Measurements from ENCODE around the gene MMP28.
A peak's percentile ranks its signal among the peaks of the same experiment; 100 is the strongest.

Gene MMP28, protein sequence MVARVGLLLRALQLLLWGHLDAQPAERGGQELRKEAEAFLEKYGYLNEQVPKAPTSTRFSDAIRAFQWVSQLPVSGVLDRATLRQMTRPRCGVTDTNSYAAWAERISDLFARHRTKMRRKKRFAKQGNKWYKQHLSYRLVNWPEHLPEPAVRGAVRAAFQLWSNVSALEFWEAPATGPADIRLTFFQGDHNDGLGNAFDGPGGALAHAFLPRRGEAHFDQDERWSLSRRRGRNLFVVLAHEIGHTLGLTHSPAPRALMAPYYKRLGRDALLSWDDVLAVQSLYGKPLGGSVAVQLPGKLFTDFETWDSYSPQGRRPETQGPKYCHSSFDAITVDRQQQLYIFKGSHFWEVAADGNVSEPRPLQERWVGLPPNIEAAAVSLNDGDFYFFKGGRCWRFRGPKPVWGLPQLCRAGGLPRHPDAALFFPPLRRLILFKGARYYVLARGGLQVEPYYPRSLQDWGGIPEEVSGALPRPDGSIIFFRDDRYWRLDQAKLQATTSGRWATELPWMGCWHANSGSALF

DNA sequence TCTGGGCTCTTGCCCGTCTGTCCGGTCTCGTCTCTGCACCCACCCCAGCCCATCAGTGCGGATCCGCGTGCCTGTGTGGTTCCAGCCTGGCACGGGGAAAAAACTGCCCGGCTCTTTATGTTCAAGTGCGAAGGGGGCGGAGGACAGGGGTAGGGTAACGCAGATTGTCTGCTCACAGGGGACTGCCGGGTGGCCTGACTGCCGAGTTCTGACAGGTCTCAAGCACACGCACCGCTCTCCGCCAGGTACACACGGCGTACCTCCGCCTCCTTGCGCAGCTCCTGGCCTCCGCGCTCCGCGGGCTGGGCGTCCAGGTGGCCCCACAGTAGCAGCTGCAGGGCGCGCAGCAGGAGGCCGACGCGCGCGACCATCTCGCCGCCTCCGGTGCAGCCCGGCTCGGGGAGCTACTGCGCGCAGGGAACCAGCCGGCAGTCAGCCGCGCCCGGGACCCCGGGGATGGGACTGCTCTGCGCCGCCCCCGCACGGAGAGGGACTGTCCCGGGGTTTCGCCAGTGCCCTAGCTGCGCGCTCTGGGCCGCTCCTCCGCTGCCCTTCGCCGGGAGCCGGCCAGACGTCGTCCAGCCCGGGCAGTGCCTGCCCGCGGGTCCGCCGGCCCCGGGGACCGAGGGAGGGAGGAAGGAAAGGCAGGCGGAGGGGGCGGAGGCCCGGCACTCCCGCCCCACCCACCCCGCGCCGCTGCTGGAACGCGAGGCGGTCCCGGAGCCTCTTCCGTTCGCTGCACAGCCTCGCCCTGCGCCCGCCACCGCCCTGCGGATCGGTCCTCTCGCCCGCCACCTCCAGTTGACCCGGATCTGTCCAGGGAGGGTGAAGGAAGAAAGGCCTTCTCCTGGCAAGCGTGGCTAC lies at the start of gene MMP28:
MMP28 (minus strand) TSS at position 635 of the 864 bp plus-strand sequence; CDS start at position 371, 264 bp downstream.
- DNase-seq = peak; percentile 45

DNA sequence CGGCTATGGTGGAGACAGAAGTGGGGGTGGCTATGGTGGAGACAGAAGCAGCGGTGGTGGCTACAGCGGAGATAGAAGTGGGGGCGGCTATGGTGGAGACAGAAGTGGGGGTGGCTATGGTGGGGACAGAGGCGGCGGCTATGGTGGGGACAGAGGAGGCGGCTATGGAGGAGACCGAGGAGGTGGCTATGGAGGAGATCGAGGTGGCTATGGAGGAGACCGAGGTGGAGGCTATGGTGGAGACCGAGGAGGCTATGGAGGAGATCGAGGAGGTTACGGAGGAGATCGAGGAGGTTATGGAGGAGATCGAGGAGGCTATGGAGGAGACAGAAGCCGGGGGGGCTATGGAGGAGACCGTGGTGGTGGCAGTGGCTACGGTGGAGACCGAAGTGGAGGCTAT lies 49.1 kb upstream of the MMP28 start:
- DNase-seq = no peak

DNA sequence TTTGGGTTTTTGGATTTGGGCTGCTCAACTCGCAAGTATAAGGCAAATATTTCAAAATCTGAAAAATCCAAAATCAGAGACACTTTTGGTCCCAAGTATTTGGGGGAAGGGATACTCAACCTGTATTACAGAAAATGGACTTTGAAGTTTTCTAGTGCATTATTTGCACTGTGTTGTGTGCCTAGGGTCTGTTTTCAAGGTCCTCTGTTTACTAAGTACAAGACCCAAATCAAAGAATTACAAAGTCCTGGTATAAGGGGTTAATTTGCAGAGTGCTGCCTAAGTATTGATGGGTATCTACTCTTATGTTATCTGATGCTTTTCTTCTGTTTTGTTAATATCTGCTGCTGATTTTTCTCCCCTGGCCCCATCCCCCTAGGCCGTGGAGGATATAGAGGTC lies 48.3 kb upstream of the MMP28 start:
- no peak for DNase-seq

DNA sequence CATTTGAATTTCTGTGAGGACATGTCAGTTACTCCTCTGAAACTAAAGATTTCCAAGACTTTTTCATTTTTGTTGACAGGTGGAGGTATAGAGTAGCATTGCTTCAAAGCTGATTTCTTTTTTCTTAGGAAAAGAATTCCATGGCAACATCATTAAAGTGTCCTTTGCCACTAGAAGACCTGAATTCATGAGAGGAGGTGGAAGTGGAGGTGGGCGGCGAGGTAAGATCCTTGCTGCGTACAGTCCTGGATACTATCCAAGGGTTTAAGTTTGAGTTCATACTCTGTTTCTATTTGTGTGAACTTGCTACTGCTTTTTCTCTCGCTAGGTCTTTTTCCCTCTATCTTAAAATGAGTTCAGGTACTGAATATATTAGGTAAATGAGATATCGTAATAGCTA lies 46.8 kb upstream of the MMP28 start:
- DNase-seq = no peak

DNA sequence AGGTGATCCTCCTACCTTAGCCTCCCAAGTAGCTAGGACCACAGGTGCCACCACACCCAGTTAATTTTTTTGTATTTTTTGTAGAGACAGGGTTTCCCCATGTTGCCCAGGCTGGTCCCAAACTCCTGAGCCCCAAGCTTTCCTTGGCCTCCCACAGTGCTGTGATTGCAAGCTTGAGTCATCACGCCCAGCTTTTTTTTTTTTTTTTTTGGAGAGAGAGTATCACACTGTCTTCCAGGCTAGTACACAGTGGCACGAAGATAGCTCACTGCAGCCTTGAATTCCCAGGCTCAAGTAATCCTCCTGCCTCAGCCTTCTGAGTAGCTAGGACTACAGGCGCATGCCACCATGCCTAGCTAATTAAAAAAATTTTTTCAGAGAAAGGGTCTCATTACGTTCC lies 46.1 kb upstream of the MMP28 start:
- no peak for DNase-seq

DNA sequence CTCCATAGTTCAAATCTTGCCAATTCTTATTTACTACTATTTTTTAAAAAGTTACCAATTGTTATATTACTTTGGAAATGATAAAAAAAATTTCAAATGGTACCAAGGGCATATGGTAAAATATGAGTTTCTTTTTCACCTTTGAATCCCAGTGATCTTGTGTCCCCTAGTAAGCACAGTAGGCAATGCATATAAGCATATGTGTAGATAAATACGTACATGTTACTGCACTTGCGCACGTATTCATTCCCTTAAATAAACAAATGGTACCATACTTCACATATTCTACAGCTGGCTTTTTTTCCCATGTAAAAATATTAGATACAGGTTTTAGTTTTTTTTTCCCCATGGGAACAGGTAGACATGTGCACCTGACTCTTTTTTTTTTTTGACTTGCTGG lies 45.7 kb upstream of the MMP28 start:
- no peak for DNase-seq

DNA sequence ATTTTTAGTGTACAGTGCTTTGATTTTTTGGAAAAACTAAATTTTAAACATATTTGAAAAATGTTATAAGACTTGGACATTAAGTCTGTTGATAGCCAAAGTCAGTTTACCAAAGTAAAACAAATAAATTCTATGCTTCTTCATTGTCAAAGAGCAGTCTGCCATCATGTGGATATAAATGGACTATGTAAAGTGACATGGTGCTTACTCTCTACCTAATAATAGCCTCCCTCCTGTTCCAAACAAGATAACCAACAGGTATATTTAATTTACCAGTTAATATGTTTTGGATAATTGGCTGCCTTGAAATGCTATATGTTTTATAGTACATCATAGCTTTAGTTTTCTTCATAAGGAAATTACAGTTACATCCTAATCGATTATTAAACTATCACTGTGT lies 29.8 kb upstream of the MMP28 start:
- DNase-seq = no peak

DNA sequence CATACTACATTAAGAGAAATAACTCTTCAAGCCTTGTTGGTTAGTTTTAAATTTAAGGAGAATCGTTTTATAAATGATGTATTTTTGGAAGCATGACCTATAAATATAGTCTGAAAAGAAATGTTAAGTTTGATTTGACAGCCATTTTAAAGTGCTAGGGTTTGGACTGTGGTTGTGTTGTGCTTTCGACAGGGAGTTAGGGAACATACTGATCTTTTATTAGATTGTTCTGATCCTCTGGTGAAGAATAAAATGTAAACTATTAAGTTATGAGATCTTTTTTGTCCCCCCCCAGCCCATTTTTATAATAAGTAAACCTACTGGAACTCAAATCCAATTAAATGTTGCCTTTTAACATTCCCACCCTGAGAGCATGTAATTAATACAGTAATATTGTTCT lies 25.9 kb upstream of the MMP28 start:
- DNase-seq = no peak

DNA sequence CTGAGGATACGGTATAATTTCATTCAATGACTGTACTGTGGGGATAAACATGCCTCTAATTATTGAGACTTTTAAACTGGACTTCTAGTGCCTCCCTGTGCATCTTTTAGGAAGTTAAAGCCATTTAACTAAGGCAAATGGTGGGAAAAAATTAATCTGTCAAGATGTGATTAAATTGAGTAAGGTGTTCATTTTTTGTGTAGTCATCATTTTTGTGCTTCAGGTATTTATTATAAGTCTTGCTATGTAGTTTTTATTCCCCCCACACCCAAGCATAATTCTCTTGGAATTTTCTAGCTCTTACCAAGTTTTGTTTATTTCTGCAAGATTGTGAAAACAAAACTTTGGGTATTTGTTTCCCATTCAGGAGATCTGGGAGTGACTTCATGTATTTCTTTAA lies 24.0 kb upstream of the MMP28 start:
- no peak for DNase-seq

DNA sequence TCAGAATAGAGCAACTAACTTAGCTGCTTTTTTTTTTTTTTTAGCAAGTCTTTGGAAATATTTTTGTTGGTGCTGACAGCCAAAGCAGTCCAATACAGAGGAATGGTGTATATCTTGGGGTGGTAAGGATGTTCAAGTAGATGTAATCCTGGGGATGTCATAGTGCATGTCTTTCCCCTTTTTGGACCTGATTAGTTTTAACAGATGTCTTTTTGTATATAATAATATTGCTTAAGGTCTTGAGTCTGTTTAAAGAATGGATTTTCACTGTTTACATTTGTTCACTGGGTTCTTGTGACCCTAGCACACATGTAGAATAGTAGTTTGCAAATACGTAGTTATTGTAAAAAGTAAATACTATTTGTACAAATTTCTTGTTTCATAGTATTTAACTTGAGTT lies 21.8 kb upstream of the MMP28 start:
- no peak for DNase-seq

DNA sequence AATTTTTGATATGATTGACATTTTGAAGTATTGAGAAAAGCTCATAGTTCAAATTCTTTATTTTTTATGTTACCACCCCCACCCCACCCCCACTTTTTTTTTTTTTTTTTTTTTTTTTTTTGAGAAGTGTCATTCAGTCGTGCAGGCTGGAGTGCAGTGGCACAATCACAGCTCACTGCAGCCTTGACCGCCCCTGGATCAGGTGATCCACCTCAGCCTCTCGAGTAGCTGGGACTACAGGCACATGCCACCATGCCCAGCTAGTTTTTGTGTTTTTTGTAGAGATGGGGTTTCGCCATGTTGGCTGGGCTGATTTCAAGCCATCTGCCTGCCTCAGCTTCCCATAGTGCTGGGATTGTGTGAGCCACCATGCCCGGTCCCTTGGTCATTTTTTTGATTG lies 21.3 kb upstream of the MMP28 start:
- DNase-seq = no peak

DNA sequence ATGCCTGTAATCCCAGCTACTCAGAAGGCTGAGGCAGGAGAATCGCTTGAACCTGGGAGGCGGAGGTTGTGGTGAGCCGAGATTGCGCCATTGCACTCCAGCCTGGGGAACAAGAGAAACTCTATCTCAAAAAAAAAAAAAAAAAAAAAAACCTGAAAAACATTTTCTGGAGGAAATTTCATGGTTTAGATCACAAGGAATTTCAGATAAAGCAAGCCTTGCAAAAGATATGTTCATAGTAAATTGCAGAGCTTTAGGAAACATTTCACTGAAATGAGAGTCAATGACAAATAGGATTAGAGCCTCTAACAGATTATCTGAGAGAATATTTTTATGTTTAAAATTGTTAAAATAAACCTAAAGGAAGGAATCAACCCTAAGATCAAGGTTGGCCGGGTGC lies 17.0 kb upstream of the MMP28 start:
- DNase-seq = no peak

DNA sequence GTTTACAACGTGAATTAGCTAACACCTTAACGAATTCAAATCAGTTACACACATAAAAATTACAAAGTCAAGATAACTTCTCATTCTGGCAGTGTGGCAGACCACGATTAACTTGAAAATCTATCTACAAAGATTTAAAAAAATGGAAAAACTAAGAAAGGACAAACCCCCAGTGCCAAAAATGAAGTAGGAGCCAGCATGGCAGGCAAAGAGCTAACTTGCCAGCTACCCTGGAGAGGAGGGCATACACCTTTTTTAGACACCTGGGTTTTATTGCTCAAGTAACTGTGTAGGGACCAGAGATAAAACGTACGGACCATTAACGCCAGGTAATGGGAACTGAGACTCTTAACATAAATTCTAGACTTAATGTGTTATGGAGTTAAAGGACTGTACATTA lies 16.3 kb upstream of the MMP28 start:
- no peak for DNase-seq

DNA sequence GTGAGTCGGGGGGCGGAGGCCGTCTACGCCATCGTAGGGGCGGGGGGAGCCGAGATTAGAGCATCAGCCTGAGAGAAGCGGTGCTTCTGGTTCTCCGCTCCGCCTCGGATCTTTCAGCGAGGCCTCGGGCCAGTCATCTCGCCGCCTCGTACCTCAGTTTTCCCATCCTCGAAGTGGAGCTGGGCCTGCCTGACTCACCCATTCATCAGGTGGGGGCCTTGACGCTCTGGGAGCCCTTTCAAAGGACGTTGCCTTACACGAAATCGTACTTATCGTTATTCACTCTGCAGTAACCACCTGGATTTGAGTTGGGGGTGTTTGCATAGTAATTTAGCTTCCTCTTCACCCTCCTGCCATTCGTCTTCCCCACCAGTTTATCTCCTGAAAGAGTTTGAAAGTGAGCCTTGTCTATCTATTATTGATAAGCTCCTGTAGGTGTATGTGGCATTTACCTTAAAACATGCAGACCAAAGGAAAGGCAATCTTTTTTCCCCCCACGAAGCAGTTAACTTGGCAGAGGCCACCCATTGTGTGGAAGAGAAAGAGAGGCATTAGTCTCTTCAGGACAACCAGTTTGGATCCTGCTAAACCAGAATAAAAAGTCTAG lies 14.5 kb upstream of the MMP28 start:
- DNase-seq = no peak

DNA sequence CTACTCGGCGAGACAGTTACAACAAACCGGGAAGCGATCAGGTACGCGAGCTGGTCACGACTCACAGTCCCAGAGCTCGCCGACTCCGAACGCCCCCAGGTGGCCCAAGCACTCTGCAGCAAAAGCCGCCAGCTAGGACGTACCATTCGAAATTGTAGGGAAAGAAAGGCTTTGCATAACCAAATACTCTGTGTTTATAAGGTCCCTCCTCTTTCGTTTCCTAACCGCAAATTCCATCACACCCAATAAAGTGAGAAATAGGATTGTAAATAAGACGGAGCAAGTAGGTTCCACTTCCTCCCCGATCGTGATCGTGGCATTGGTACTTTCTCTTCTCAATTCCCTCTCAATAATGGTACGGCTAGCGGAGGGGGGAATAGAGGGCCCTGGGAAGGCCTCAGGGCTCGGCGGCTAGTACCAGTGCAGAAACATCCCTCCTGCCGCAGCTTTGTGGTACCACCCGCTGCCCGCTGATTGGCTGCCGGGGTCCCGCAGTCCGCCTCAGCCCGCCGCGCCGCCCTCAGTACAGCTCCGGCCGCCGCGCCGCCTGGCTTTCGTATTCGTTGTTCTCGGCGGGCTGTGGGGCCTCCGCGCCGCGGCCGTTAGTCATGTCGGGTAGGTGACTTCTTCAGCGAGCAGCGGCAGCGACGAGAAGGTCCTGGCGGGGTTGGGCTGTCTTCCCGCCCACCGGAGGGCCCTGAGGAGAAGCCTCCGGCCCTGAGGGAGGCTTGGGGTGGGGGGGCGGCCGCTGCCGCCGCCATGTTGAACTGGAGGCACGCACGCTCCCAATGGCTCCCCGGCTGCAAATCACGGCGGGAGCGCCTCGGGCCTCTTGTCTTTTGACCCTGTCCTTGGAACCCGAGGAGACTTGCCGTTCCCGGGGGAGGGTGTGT lies 13.8 kb upstream of the MMP28 start, which contains the start of gene TAF15:
TAF15 (plus strand) TSS at position 523 of the 893 bp plus-strand sequence; CDS start at position 609, 86 bp downstream.
- DNase-seq = peak; percentile 97

DNA sequence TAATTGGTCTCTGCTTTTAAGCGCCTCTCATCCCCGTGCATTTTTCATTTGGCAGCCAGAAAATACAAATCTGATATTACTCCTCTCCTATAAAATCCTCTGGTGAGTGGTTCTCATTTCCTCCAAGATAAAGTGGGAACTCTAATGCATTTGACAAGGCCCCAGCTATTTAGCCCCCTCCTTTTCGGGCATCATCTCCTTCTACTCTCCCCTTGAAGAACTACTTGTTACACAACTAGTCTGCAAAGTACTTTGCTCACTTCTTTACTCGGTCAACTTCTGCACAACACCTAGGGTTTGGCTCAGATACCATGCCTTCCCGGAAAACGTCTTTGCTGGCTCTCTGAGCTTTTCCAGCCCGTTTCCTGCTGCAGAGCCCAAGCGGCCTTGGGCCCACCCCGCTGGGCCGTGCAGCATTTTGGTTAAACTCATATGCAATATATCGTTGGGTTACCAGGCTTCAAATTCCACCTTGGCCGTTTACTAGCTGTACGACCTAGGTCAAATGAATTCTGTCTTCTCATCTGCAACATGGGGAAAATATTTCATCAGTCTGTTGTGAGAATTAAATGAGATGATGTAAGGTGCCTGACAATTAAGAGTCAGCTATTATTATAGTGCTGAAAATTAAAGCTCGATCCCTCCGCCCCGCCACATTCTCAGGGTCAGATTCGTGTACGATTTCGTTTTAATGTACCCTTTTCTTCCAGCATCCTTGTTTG lies 13.0 kb upstream of the MMP28 start:
- DNase-seq = no peak

DNA sequence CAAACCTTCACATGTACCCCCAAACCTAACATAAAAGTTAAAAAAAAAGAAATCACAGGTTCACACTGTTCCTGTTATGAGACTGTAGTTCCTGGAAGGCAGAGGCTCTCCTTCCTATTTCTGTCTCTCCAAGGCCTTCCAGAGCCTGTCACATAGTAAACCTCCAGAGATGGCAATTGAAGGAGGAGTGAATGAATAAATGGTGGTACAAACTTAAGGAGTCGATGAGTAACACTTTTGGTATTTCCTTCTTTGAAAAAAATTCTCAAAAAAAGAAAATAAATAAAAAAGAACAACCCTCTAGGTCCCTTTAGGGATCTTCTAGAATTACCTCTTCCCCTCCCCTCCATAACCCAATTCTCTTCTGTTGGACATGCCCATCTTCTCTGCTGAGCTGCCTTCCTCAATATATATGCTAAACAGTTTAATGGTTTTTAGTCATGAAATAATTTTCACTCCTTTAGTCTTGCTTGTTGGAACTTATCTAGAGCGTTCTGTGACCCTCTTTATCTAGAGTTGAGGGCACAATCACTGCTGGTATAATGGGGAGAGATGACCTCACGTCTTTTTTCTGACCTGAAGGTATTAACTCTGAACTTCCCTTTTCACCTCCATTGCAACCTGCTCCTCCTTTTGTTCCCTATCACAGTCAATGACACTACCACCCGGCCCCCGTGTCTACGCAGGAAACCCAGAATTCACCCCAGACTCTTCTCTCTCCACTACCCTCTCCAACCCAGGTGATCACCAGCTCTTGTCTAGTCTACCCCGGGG lies 12.1 kb upstream of the MMP28 start:
- DNase-seq = no peak

DNA sequence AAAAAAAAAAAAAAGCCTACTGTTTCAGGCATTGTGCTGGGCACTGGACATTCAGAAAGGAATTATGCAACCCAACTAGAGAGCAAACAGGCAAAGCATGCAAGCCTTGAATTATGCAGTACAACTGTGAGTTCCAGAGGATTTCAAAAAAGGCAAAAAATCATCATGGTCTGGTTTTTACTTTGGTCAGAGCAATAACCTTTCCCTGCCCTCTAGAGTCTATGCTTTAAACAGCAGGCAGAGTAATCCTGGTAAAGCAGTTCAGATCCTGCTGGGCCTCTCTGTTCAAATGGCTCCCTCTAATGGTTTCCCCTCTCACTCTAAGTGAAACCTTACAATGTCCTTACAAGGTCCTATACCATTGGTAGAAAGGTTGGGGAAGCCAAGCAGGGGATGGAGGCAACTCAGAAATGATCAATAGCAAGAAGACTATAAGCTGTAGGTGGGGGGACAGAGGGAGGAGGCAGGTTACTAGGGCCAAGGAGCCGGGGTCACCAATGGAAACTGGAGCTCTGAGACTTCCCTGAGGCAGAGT lies 9.3 kb upstream of the MMP28 start:
- peak; percentile 56 for DNase-seq

DNA sequence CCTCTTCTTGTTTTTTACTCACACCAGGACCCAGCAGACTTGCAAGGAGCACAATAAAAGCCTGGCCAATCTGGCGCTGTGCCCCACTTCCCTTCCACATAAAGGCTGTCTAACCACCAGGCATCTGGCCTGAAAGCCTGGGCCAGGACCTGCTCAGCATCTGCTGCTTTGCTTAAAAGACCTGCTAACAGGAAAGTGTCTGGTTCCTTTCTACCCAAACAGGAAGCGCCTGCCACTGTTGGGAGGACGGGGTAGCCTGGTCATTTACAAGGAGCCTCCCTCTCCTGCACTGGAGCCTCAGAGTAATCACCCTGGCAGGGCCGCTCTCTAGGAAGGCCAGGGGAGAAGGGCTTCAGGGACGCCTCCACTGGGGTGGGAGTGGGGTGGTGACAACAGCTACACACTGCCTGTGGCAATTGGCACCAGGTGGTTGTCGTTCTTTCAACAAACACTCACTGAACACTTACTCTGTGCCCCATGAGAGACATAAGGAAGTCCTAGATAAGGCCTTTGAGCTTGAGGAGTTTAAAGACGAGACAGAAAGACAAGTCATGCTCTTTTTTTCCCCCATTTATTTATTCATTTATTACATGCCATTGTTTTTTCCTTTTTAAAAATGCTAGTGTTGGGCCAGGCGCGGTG lies 6.3 kb upstream of the MMP28 start:
- peak; percentile 80 for DNase-seq

DNA sequence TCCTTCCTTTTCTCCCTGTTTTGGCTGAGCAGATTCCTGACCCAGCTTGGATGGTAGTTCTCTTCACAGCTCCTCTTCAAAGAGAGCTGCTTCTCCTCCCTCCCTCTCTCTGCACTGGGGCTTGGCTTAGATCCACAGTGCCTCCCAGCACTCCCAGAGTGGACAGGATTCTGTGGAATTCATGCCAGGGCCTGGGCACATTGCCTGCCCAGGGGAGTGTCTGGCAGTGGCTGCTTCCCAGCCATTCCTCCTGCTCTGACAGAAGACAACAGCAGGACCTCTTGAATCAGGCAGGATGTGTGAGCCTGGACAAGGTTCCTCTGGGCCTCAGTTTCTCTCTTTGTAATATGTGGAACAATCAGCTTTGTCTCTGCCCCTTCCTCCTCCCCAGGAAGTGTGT lies 4.5 kb upstream of the MMP28 start:
- peak; percentile 83 for DNase-seq

All from left hindlimb (tissue), 1 donor.